KG1 (cell line): ENCODE data around the gene ACTC1.

Source experiments
- DNase-seq: peaks from one replicate; lab custom pipeline; 2025; lab: John Stamatoyannopoulos, UW

Gene ACTC1

GRCh38 chr15:34757262-34757661 is 38.1 kb downstream of the ACTC1 start:
- DNase-seq: no peak

- no peak for DNase-seq
Observed at GRCh38 chr15:34755419-34755773, 40.0 kb downstream of the ACTC1 start.

- no peak for DNase-seq
Observed at GRCh38 chr15:34754674-34755418, 40.5 kb downstream of the ACTC1 start, which contains the start of gene GJD2. GJD2 (minus strand) TSS chr15:34754998; CDS start chr15:34754488, 510 bp downstream.

- DNase-seq: no peak
Observed at GRCh38 chr15:34754171-34754601, 41.2 kb downstream of the ACTC1 start.

- no peak for DNase-seq
Observed at GRCh38 chr15:34753236-34753894, 42.0 kb downstream of the ACTC1 start.

GRCh38 chr15:34749691-34750090 is 45.7 kb downstream of the ACTC1 start:
- no peak for DNase-seq
